ENCODE data around the gene ALDH1L1.
"Not testable (repeated sequence)": the region's sequence is repeated elsewhere in the genome, so short reads cannot be mapped to it uniquely, and the experiment has no call there.

ALDH1L1 gene

GRCh38 chr3:126080970-126081369 lies 99.4 kb downstream of the ALDH1L1 start:
- no peak for DNase-seq

- DNase-seq, result no peak
Observed at GRCh38 chr3:126078866-126079265, 101.5 kb downstream of the ALDH1L1 start.

GRCh38 chr3:126077754-126078153 lies 102.6 kb downstream of the ALDH1L1 start:
- DNase-seq, result no peak

GRCh38 chr3:126076140-126076539 lies 104.2 kb downstream of the ALDH1L1 start:
- DNase-seq, result no peak

GRCh38 chr3:126070146-126070545 lies 110.2 kb downstream of the ALDH1L1 start:
- no peak for DNase-seq

- no peak for DNase-seq
Observed at GRCh38 chr3:126067959-126068358, 112.4 kb downstream of the ALDH1L1 start.

GRCh38 chr3:126066676-126067075 lies 113.7 kb downstream of the ALDH1L1 start:
- DNase-seq, result not testable (repeated sequence)

- DNase-seq, result no peak
Observed at GRCh38 chr3:126065876-126066275, 114.5 kb downstream of the ALDH1L1 start.

GRCh38 chr3:126064627-126065258 lies 115.6 kb downstream of the ALDH1L1 start:
- no peak for DNase-seq

GRCh38 chr3:126063358-126063965 lies 116.9 kb downstream of the ALDH1L1 start:
- no peak for DNase-seq

GRCh38 chr3:126061301-126062032 lies 118.9 kb downstream of the ALDH1L1 start:
- DNase-seq, result no peak

- no peak for DNase-seq
Observed at GRCh38 chr3:126060613-126061145, 119.7 kb downstream of the ALDH1L1 start.

GRCh38 chr3:126058666-126059065 lies 121.7 kb downstream of the ALDH1L1 start:
- no peak for DNase-seq

- DNase-seq, result no peak
Observed at GRCh38 chr3:126057936-126058335, 122.5 kb downstream of the ALDH1L1 start.

- DNase-seq, result no peak
Observed at GRCh38 chr3:126057501-126057819, 122.9 kb downstream of the ALDH1L1 start.

- DNase-seq, result no peak
Observed at GRCh38 chr3:126056681-126057500, 123.5 kb downstream of the ALDH1L1 start.

GRCh38 chr3:126056088-126056487 lies 124.3 kb downstream of the ALDH1L1 start:
- DNase-seq, result no peak

GRCh38 chr3:126054870-126055269 lies 125.5 kb downstream of the ALDH1L1 start:
- DNase-seq, result no peak

- DNase-seq, result no peak
Observed at GRCh38 chr3:126053949-126054569, 126.3 kb downstream of the ALDH1L1 start.

Data from NCI-H187 (cell line).